NB4 (cell line): ENCODE results near the gene RANBP3.

Experiments used
- CTCF ChIP-seq: IDR thresholded peaks from one replicate; pipeline ENCODE4 v1.5.1; 2012; ENCODE audit warnings: low read depth, low read length
- MYC ChIP-seq: IDR thresholded peaks from 2 replicates; pipeline ENCODE4 v1.6.1; 2011; ENCODE audit warnings: low read depth, low read length
- POLR2A ChIP-seq: IDR thresholded peaks from 2 replicates; pipeline ENCODE4 v1.6.1; 2011; ENCODE audit warnings: mild to moderate bottlenecking; ENCODE audit not compliant: insufficient read length; ENCODE audit errors: extremely low read depth
- TF ChIP-seq, protein P1 (sequence below): IDR thresholded peaks from 2 replicates; pipeline ENCODE4 v1.6.1; 2011; ENCODE audit warnings: low read depth, low read length

DNA sequence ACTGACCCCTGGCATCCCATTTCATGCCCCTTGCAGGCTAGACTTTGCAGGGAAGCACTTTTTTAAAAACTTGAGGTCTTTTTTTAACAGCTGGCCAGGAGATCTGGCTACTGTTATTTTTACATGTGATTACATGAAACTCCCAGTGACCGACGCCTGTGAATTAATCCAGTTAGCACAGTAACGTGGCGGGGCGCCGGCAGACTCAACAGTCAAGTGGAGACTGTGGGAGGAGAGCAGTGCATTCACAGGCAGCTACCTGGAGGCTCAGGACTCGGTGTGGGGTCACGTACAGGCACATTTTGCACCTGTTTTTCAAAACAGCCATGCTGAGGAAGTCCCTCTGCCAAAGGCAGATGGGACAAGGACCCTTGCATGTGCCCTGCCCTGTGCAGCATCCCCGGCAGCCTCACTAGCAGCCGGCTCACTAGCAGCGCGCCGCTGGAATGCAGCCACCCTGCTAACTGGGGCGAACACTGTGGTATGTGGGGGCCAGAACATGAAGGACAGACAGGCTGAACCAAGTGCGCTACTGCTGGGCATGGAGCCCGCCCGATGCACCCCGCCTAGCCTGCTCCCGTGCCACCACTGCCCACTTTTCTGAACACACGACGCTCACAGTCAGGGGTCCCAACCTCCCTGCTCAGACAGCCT lies 45.2 kb downstream of the RANBP3 start:
- TF ChIP-seq CTCF (no peak), POLR2A (no peak), MYC (no peak)
- TF ChIP-seq, protein P1, sequence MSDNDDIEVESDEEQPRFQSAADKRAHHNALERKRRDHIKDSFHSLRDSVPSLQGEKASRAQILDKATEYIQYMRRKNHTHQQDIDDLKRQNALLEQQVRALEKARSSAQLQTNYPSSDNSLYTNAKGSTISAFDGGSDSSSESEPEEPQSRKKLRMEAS, result no peak
